SU-DHL-6 (cell line): ENCODE results near the gene DCC.

Experiments used
- H2AFZ ChIP-seq: fragments of 200-600 bp; sonication (generic); 2 replicates; pipeline ENCODE4 v1.6.1; 2014; ENCODE audit warnings: low read depth, mild to moderate bottlenecking, moderate library complexity, mixed read lengths, antibody characterized with exemption, low read length; ENCODE audit not compliant: severe bottlenecking
- H3F3A ChIP-seq: fragments of 200-600 bp; shearing (Covaris generic); 2 replicates; pipeline ENCODE4 v1.6.0; 2016; ENCODE audit warnings: antibody characterized with exemption, mild to moderate bottlenecking; ENCODE audit not compliant: insufficient read depth
- H3K27ac ChIP-seq: fragments of 200-600 bp; sonication (generic); 2 replicates; pipeline ENCODE4 v1.5.1; 2016; ENCODE audit warnings: low read depth, mild to moderate bottlenecking, low read length, moderate library complexity, mixed read lengths
- H3K27me3 ChIP-seq: fragments of 200-600 bp; sonication (generic), shearing (Covaris generic); 2 replicates; pipeline ENCODE4 v1.6.0; 2014; ENCODE audit warnings: mild to moderate bottlenecking, low read length
- H3K36me3 ChIP-seq: fragments of 200-600 bp; sonication (generic); 2 replicates; pipeline ENCODE4 v1.6.1; 2014; ENCODE audit warnings: mild to moderate bottlenecking, low read length, mixed read lengths
- H3K4me2 ChIP-seq: fragments of 300-600, 200-600 bp; shearing (Covaris generic), sonication (generic); 2 replicates; pipeline ENCODE4 v1.6.0; 2014; ENCODE audit warnings: low read length, low read depth, mild to moderate bottlenecking; ENCODE audit not compliant: poor library complexity, severe bottlenecking
- H3K4me3 ChIP-seq: fragments of 200-600 bp; sonication (generic); 2 replicates; pipeline ENCODE4 v1.5.1; 2014; ENCODE audit warnings: antibody characterized with exemption, low read length, mild to moderate bottlenecking, mixed read lengths; ENCODE audit not compliant: insufficient read depth, poor library complexity, severe bottlenecking
- H3K79me2 ChIP-seq: fragments of 200-600 bp; sonication (generic); 2 replicates; pipeline ENCODE4 v1.6.1; 2014; ENCODE audit warnings: mild to moderate bottlenecking, low read length, moderate library complexity; ENCODE audit not compliant: insufficient read depth
- H3K9ac ChIP-seq: fragments of 200-600 bp; sonication (generic); 2 replicates; pipeline ENCODE4 v1.7.0; 2014; ENCODE audit warnings: mild to moderate bottlenecking, low read length
- H3K9me2 ChIP-seq: fragments of 200-600 bp; sonication (generic); replicated peaks from 2 replicates; pipeline ENCODE4 v1.6.1; 2014; ENCODE audit warnings: low read length; ENCODE audit not compliant: insufficient read depth
- H3K9me3 ChIP-seq: fragments of 200-600 bp; sonication (generic); 2 replicates; pipeline ENCODE4 v1.6.1; 2014; ENCODE audit warnings: low read length, mixed read lengths; ENCODE audit not compliant: insufficient read depth
- H4K20me1 ChIP-seq: fragments of 200-600 bp; sonication (generic); 2 replicates; pipeline ENCODE4 v1.6.1; 2014; ENCODE audit warnings: low read depth, mild to moderate bottlenecking, antibody characterized with exemption, low read length, moderate library complexity, mixed read lengths
- CTCF ChIP-seq: fragments of 200-600 bp; sonication (generic); IDR thresholded peaks from one replicate; pipeline ENCODE4 v1.5.1; 2017; ENCODE audit warnings: antibody characterized with exemption, mild to moderate bottlenecking, low read length, moderate library complexity; ENCODE audit not compliant: insufficient read depth, poor library complexity, severe bottlenecking
- EZH2phosphoT487 ChIP-seq: fragments of 200-600 bp; sonication (generic), shearing (Covaris generic); conservative IDR thresholded peaks from 2 replicates; pipeline ENCODE4 v1.6.1; 2018; ENCODE audit warnings: mild to moderate bottlenecking, antibody characterized with exemption, low read length, moderate library complexity, mixed read lengths

The DCC gene

GRCh38 chr18:52484977-52485376 is 145.0 kb downstream of the DCC start:
- Histone ChIP-seq H3F3A (no peaks in the 10 kb centered on the region), H3K9me2 (no peaks in the 10 kb centered on the region; the same call in 1 of the 2 replicates), H3K36me3 (no peaks in the 10 kb centered on the region), H4K20me1 (no peaks in the 10 kb centered on the region), H3K9ac (no peak overlapping the region), H3K79me2 (no peaks in the 10 kb centered on the region), H3K27me3 (no peaks in the 10 kb centered on the region), H3K4me3 (no peak overlapping the region), H3K27ac (no peak overlapping the region), H3K9me3 (no peaks in the 10 kb centered on the region), H3K4me2 (no peak overlapping the region), H2AFZ (no peak overlapping the region)
- TF ChIP-seq CTCF (no peak), EZH2phosphoT487 (no peak)

- no peak for TF ChIP-seq CTCF
- no peak for TF ChIP-seq EZH2phosphoT487
Observed at GRCh38 chr18:52486052-52486451, 146.1 kb downstream of the DCC start.

GRCh38 chr18:52489396-52490306 is 149.7 kb downstream of the DCC start:
- Histone ChIP-seq H4K20me1 (no peaks in the 10 kb centered on the region), H3K4me3 (no peak overlapping the region), H3K9me3 (peaks cover 15% of the 10 kb centered on the region; the same call in 1 of the 2 replicates), H3K27ac (no peak overlapping the region), H3K36me3 (no peaks in the 10 kb centered on the region), H3K79me2 (no peaks in the 10 kb centered on the region), H3F3A (no peaks in the 10 kb centered on the region), H3K9me2 (no peaks in the 10 kb centered on the region; the same call in 1 of the 2 replicates), H3K4me2 (no peak overlapping the region), H3K27me3 (no peaks in the 10 kb centered on the region), H3K9ac (no peak overlapping the region), H2AFZ (no peak overlapping the region)
- TF ChIP-seq EZH2phosphoT487 (no peak), CTCF (no peak)

More at GRCh38 chr18:52486052-52486451, 146.1 kb downstream of the DCC start:
- H3K27me3 ChIP-seq, result no peaks in the 10 kb centered on the region
- H3K4me3 ChIP-seq, result no peak overlapping the region
- no peaks in the 10 kb centered on the region for H4K20me1 ChIP-seq
- H3K36me3 ChIP-seq, result no peaks in the 10 kb centered on the region
- no peaks in the 10 kb centered on the region for H3F3A ChIP-seq
- no peaks in the 10 kb centered on the region for H3K9me3 ChIP-seq
- no peak overlapping the region for H3K4me2 ChIP-seq
- H3K9ac ChIP-seq, result no peak overlapping the region
- no peak overlapping the region for H3K27ac ChIP-seq
- no peak overlapping the region for H2AFZ ChIP-seq
- no peaks in the 10 kb centered on the region for H3K79me2 ChIP-seq
- no peaks in the 10 kb centered on the region; the same call in 1 of the 2 replicates for H3K9me2 ChIP-seq
